ENCODE data around the gene OR5M10.

- TF ChIP-seq CTCF (conservative IDR thresholded peaks at IDR 0.05; ENCODE audit: low read length) (no peak), EZH2phosphoT487 (IDR thresholded peaks at IDR 0.05; ENCODE audit: borderline replicate concordance) (no peak)
Measured at GRCh38 chr11:56558574-56558973, 18.9 kb downstream of the OR5M10 start.
